ENCODE results near the gene PRM1. TPM values are rescaled to one million over a fixed set of nuclear protein-coding genes. Genes with fewer than 3 reads are reported as not detected.

PRM1 gene
- total and polyA plus RNA-seq, 8 donors: not detected

GRCh38 chr16:11326084-11326736, 45.1 kb upstream of the PRM1 start:
- Histone ChIP-seq H3K4me3 (no peak overlapping the region), H3K27me3 (no peaks in the 10 kb centered on the region), H3K9me3 (no peaks in the 10 kb centered on the region), H3K36me3 (no peaks in the 10 kb centered on the region), H3K27ac (no peak overlapping the region), H3K4me1 (peaks cover 11 to 20% (median 18%) of the 10 kb centered on the region in 4 donors)
- intact Hi-C loops (cut with DNase I; ENCODE audit: low total_unique reads): no loop called here
- no peak for DNase-seq
- WGBS, 5 donors: 76 to 98% (median 85%) methylated on average over 6 to 9 of the region's 9 CpGs
- no peak for TF ChIP-seq POLR2AphosphoS5 (IDR thresholded peaks at IDR 0.05)
- TF ChIP-seq POLR2A (IDR thresholded peaks at IDR 0.05): no peak
- no peak for TF ChIP-seq EP300 (IDR thresholded peaks at IDR 0.05)
- TF ChIP-seq, protein P1, sequence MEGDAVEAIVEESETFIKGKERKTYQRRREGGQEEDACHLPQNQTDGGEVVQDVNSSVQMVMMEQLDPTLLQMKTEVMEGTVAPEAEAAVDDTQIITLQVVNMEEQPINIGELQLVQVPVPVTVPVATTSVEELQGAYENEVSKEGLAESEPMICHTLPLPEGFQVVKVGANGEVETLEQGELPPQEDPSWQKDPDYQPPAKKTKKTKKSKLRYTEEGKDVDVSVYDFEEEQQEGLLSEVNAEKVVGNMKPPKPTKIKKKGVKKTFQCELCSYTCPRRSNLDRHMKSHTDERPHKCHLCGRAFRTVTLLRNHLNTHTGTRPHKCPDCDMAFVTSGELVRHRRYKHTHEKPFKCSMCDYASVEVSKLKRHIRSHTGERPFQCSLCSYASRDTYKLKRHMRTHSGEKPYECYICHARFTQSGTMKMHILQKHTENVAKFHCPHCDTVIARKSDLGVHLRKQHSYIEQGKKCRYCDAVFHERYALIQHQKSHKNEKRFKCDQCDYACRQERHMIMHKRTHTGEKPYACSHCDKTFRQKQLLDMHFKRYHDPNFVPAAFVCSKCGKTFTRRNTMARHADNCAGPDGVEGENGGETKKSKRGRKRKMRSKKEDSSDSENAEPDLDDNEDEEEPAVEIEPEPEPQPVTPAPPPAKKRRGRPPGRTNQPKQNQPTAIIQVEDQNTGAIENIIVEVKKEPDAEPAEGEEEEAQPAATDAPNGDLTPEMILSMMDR (IDR thresholded peaks at IDR 0.05): no peak

DNA sequence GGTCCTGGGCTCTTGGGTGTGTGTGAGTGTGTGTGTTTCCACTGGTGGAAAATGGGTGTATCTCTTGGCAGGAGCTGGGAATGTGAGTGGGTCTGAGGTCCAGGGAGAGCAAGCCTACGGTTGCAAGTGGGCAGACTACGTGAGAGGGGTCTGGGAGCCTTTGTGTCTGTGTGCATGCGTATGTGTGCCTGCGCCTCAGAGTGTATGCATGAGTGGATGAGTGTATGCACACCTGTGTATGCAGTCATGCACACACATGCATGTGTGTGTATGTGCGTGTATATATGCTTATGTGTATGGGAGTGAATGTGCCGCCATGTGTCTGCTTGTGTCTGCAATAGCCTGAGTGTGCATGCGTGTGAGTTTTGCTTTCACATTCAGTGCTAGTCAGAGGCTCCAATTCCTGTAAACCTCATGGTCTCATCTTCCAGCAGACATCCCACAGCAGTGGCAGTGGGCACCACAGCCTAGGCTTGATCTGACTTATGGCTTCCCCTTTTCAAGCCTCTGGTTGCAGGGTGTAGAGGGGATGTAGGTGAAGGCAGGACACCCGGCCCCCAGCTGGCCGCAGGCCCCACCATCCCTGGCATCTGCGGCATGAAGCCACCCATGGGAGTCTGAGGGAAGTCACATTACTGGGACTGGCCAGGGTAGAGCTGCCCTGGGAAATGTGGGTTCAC, 44.4 kb upstream of the PRM1 start:
- Histone ChIP-seq H3K27ac (no peak overlapping the region), H3K36me3 (no peaks in the 10 kb centered on the region), H3K4me1 (peaks cover 11 to 20% (median 18%) of the 10 kb centered on the region in 4 donors), H3K27me3 (no peaks in the 10 kb centered on the region), H3K4me3 (no peak overlapping the region), H3K9me3 (no peaks in the 10 kb centered on the region)
- WGBS, 5 donors: 82 to 90% (median 88%) methylated on average over 7 to 10 of the region's 10 CpGs
- intact Hi-C loops (cut with DNase I; ENCODE audit: low total_unique reads): no loop called here
- no peak for DNase-seq
- no peak for TF ChIP-seq EP300 (IDR thresholded peaks at IDR 0.05)
- TF ChIP-seq, protein P1 (IDR thresholded peaks at IDR 0.05): no peak
- TF ChIP-seq POLR2A (IDR thresholded peaks at IDR 0.05): no peak
- no peak for TF ChIP-seq POLR2AphosphoS5 (IDR thresholded peaks at IDR 0.05)

GRCh38 chr16:11323551-11324336, 42.6 kb upstream of the PRM1 start:
- Histone ChIP-seq H3K9me3 (no peaks in the 10 kb centered on the region), H3K27me3 (no peaks in the 10 kb centered on the region), H3K36me3 (no peaks in the 10 kb centered on the region), H3K4me1 (peaks cover 8 to 16% (median 10%) of the 10 kb centered on the region in 4 donors), H3K4me3 (no peak overlapping the region), H3K27ac (no peak overlapping the region)
- intact Hi-C loops (cut with DNase I; ENCODE audit: low total_unique reads): no loop called here
- no peak for TF ChIP-seq POLR2AphosphoS5 (IDR thresholded peaks at IDR 0.05)
- TF ChIP-seq, protein P1 (IDR thresholded peaks at IDR 0.05): no peak
- no peak for TF ChIP-seq EP300 (IDR thresholded peaks at IDR 0.05)
- no peak for TF ChIP-seq POLR2A (IDR thresholded peaks at IDR 0.05)
- WGBS, 5 donors: 86 to 91% (median 88%) methylated on average over 5 to 11 of the region's 11 CpGs
- no peak for DNase-seq

- TF ChIP-seq EP300 (IDR thresholded peaks at IDR 0.05): no peak
- no peak for TF ChIP-seq POLR2AphosphoS5 (IDR thresholded peaks at IDR 0.05)
- no peak for TF ChIP-seq POLR2A (IDR thresholded peaks at IDR 0.05)
- TF ChIP-seq, protein P1 (IDR thresholded peaks at IDR 0.05): no peak
- Histone ChIP-seq H3K4me1 (peaks cover 0 to 7% (median 1%) of the 10 kb centered on the region in 4 donors), H3K36me3 (no peaks in the 10 kb centered on the region), H3K4me3 (no peak overlapping the region), H3K27ac (no peak overlapping the region), H3K27me3 (no peaks in the 10 kb centered on the region), H3K9me3 (no peaks in the 10 kb centered on the region)
- intact Hi-C loops (cut with DNase I; ENCODE audit: low total_unique reads): no loop called here
- 74 to 89% (median 82%) methylated on average over 3 of the region's 3 CpGs for WGBS, 5 donors
- no peak for DNase-seq
These were observed 41.7 kb upstream of the PRM1 start for GRCh38 chr16:11322823-11323222.
